ENCODE data around the gene ITGAE.

GRCh38 chr17:3838206-3838605, 37.2 kb upstream of the ITGAE start:
- TF ChIP-seq CTCF (conservative IDR thresholded peaks at IDR 0.05; ENCODE audit: low read depth in 2 of 2), result no peak
- no peak for TF ChIP-seq EZH2phosphoT487 (IDR thresholded peaks at IDR 0.05; ENCODE audit: unreplicated experiment)
- no peak for TF ChIP-seq EZH2 (IDR thresholded peaks at IDR 0.05; ENCODE audit: low read depth, unreplicated experiment)
- no peak for TF ChIP-seq POLR2AphosphoS5 (IDR thresholded peaks at IDR 0.05; ENCODE audit: low read depth)
- no peak for TF ChIP-seq CREB1 (CRISPR knock-in tag; IDR thresholded peaks at IDR 0.05; ENCODE audit: low read depth)
- no peak for TF ChIP-seq ZNF462 (CRISPR knock-in tag; IDR thresholded peaks at IDR 0.05)
- TF ChIP-seq REST (IDR thresholded peaks at IDR 0.05; ENCODE audit: unreplicated experiment), result no peak
- TF ChIP-seq STAT1 (IDR thresholded peaks at IDR 0.05; ENCODE audit: unreplicated experiment), result no peak
- no peak for TF ChIP-seq NANOG (IDR thresholded peaks at IDR 0.05; ENCODE audit: borderline replicate concordance)
- no peak for TF ChIP-seq JUNB (IDR thresholded peaks at IDR 0.05; ENCODE audit: unreplicated experiment)
- no peak for TF ChIP-seq ZNF331 (CRISPR knock-in tag; IDR thresholded peaks at IDR 0.05; ENCODE audit: low read depth)

Data from GM23338 (cell line).